Upper lobe of right lung (tissue), 1 donor: ENCODE results near the gene ABHD17A. TPM values are rescaled to one million over a fixed set of nuclear protein-coding genes. Genes with fewer than 3 reads are reported as not detected.
"Not testable (repeated sequence)": the region's sequence is repeated elsewhere in the genome, so short reads cannot be mapped to it uniquely, and the experiment has no call there.

Source experiments
- ATAC-seq: fragments of 200-7000 bp; cut with Tn5 transposase; one replicate; pipeline ENCODE4 v1.9.1; 2020; ENCODE audit warnings: mild to moderate bottlenecking, moderate library complexity
- DNase-seq: peaks from one replicate; pipeline ENCODE4 v3.0.0-alpha.2; 2020
- H3K27ac ChIP-seq: fragments of 200-600 bp; one replicate; pipeline ENCODE4 v1.8.0; 2022
- H3K27me3 ChIP-seq: fragments of 200-600 bp; one replicate; pipeline ENCODE4 v1.8.0; 2022; ENCODE audit warnings: mild to moderate bottlenecking
- H3K36me3 ChIP-seq: fragments of 200-600 bp; one replicate; pipeline ENCODE4 v1.8.0; 2022
- H3K4me1 ChIP-seq: fragments of 200-600 bp; one replicate; pipeline ENCODE4 v1.8.0; 2022
- H3K4me3 ChIP-seq: fragments of 200-600 bp; one replicate; pipeline ENCODE4 v1.8.0; 2022; ENCODE audit warnings: mild to moderate bottlenecking
- H3K9me3 ChIP-seq: fragments of 200-600 bp; one replicate; pipeline ENCODE4 v1.8.0; 2022
- CTCF ChIP-seq: fragments of 200-600 bp; IDR thresholded peaks from one replicate; pipeline ENCODE4 v1.8.0; 2022; ENCODE audit warnings: antibody characterized with exemption
- intact Hi-C: fragments of 100-400 bp; cut with DNase I; formaldehyde crosslinking; loops from one replicate; pipeline ENCODE4 v1.11.0; 2022
- total RNA-seq: library from RNA; stranded (reverse); fragmentation: NEBNext Ultra II Directional; extraction: Animal tissue kit (Norgen Biotek cat#: 25700); gene quantifications from one replicate; pipeline ENCODE4 v1.2.1, GENCODE V29; 2021
- donor health status: DM: no; HTN: yes; CAD: no; lungs with severe emphysema.

Gene ABHD17A
- total RNA-seq, 1 donor from 2014 or later, result 76.1 TPM

GRCh38 chr19:1893791-1894190, 8.5 kb upstream of the ABHD17A start:
- no peak for ATAC-seq
- Histone ChIP-seq H3K36me3 (no peaks in the 10 kb centered on the region), H3K4me3 (no peak overlapping the region), H3K27ac (no peak overlapping the region), H3K9me3 (no peaks in the 10 kb centered on the region), H3K27me3 (no peaks in the 10 kb centered on the region), H3K4me1 (peaks cover 27% of the 10 kb centered on the region)
- no peak for DNase-seq
- intact Hi-C loops, result no loop called here
- no peak for TF ChIP-seq CTCF

DNA sequence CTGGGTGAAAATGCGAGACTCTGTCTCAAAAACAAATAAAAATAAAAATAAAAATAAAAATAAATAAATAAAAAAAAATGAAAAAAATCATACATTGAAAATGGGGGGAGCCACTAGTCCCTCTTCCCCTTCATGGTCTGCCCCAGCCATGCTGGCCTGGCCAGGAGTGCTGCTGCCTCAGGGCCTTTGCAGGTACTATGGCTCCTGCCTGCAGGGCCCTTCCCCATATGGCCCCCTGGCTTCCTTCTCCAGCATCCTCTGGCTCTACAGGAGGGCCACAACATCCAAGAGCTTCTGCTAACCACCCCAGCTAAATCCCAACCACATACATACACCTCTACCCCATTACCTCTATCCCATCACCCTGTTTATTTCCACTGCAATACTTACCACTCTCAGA, 4.6 kb upstream of the ABHD17A start:
- TF ChIP-seq CTCF, result no peak

GRCh38 chr19:1888385-1888784, 3.1 kb upstream of the ABHD17A start:
- Histone ChIP-seq H3K4me3 (no peak overlapping the region), H3K27ac (no peak overlapping the region), H3K9me3 (no peaks in the 10 kb centered on the region), H3K4me1 (peaks cover 11% of the 10 kb centered on the region), H3K36me3 (no peaks in the 10 kb centered on the region), H3K27me3 (no peaks in the 10 kb centered on the region)
- ATAC-seq (no peak), DNase-seq (no peak)
- intact Hi-C loops, result no loop called here
- no peak for TF ChIP-seq CTCF

More for the DNA sequence above, 4.6 kb upstream of the ABHD17A start:
- intact Hi-C loops, result no loop called here
- H3K36me3 ChIP-seq, result no peaks in the 10 kb centered on the region
- ATAC-seq, result no peak
- DNase-seq, result no peak
- H3K4me1 ChIP-seq, result peaks cover under 1% of the 10 kb centered on the region
- no peak overlapping the region for H3K4me3 ChIP-seq
- no peak overlapping the region for H3K27ac ChIP-seq
- no peaks in the 10 kb centered on the region for H3K27me3 ChIP-seq
- H3K9me3 ChIP-seq, result no peaks in the 10 kb centered on the region

DNA sequence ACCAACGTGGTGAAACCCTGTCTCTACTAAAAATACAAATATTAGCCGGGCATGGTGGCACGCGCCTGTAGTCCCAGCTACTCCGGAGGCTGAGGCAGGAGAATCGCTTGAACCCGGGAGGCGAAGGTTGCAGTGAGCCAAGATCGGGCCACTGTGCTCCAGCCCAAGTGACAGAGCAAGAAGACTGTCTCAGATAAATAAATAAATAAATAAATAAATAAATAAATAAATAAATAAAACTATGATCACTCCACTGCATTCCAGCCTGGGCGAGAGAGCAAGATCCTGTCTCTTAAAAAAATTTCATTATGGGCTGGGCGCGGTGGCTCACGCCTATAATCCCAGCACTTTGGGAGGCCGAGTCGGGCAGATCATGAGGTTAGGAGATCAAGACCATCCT, 1.1 kb upstream of the ABHD17A start:
- H3K9me3 ChIP-seq, H3K27me3 ChIP-seq, H3K4me3 ChIP-seq, H3K36me3 ChIP-seq, ATAC-seq, H3K27ac ChIP-seq, intact Hi-C loops, DNase-seq: not testable (repeated sequence)
- H3K4me1 ChIP-seq, result peaks cover 26% of the 10 kb centered on the region

- H3K9me3 ChIP-seq, result no peaks in the 10 kb centered on the region
- intact Hi-C loops, result no loop called here
- H3K4me3 ChIP-seq, result peak overlapping the region; percentile 86
- no peaks in the 10 kb centered on the region for H3K27me3 ChIP-seq
- H3K4me1 ChIP-seq, result peaks cover 35% of the 10 kb centered on the region
- DNase-seq (no peak), ATAC-seq (peak; percentile 1)
- H3K36me3 ChIP-seq, result no peaks in the 10 kb centered on the region
- peak overlapping the region; percentile 84 for H3K27ac ChIP-seq
- TF ChIP-seq CTCF, result no peak
These were observed 469 bp downstream of the ABHD17A start for GRCh38 chr19:1884719-1885334.

DNA sequence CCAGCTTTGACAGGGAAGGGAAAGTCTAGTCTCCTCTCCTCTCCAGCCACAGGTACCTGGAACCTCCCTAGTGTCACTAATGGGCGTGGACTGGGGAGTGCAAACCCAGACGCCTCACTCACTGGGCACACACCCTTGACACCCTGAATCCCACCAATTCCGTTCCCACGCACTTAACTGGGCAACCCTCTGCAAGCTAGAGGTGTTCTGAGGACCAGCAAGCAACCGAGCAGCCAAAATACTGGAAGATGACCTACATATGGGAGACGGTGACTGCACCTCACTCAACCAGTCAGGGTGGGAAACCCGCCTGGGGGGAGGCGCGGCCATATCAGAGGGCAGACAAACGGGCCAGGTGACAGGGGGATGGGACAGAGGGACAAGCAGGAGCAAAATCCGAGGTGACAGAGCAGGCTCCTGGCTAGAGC, 991 bp downstream of the ABHD17A start:
- peak overlapping the region; percentile 86 for H3K4me3 ChIP-seq
- no peaks in the 10 kb centered on the region for H3K27me3 ChIP-seq
- no peaks in the 10 kb centered on the region for H3K9me3 ChIP-seq
- intact Hi-C loops, result no loop called here
- no peak for DNase-seq
- H3K36me3 ChIP-seq, result no peaks in the 10 kb centered on the region
- no peak for ATAC-seq
- TF ChIP-seq CTCF, result no peak
- H3K4me1 ChIP-seq, result peaks cover 35% of the 10 kb centered on the region
- H3K27ac ChIP-seq, result peak overlapping the region; percentile 84
